H1 (cell line): Measurements from ENCODE around the gene PATL2. TPM values are rescaled to one million over a fixed set of nuclear protein-coding genes. Genes with fewer than 3 reads are reported as not detected.

Source experiments
- CTCF ChIA-PET: fragments of 300-600 bp; sonication (Branson Sonifier 250); formaldehyde crosslinking; loops from one replicate; lab custom pipeline; 2021; ENCODE audit not compliant: partially characterized antibody; lab: Charles Lee
- POLR2A ChIA-PET: fragments of 300-600 bp; sonication (Branson Sonifier 250); formaldehyde crosslinking; loops from one replicate; lab custom pipeline; 2021; ENCODE audit warnings: inconsistent platforms; ENCODE audit not compliant: partially characterized antibody; lab: Charles Lee
- DNase-seq, 2 experiments: peaks; one replicate each; pipeline versions ENCODE4 v3.0.0 to v3.0.0-alpha.2; 2010 to 2022; ENCODE audit warnings: low spot score in 2 of 2, low read depth in 1 of 2, mixed read lengths in 1 of 2
- FAIRE-seq: peaks from 2 replicates; lab custom pipeline; 2011; peaks lifted over from hg19 to GRCh38; lab: Jason Lieb, UNC
- H2AFZ ChIP-seq: 2 replicates; pipeline ENCODE4 v1.8.1; 2012; ENCODE audit warnings: low read length, inconsistent platforms
- H2AK5ac ChIP-seq: 2 replicates; pipeline ENCODE4 v1.6.1; 2013; ENCODE audit warnings: low read depth, low read length
- H2BK120ac ChIP-seq: replicated peaks from 2 replicates; pipeline ENCODE3; 2013; ENCODE audit warnings: low read depth, low read length, inconsistent platforms
- H2BK12ac ChIP-seq: 2 replicates; pipeline ENCODE4 v1.6.1; 2013; ENCODE audit warnings: low read depth, low read length
- H2BK15ac ChIP-seq: 2 replicates; pipeline ENCODE4 v1.6.1; 2013; ENCODE audit warnings: low read length
- H2BK20ac ChIP-seq: 2 replicates; pipeline ENCODE4 v1.6.1; 2013; ENCODE audit warnings: low read length
- H2BK5ac ChIP-seq: 2 replicates; pipeline ENCODE4 v1.6.1; 2013; ENCODE audit warnings: low read depth, low read length
- H3K14ac ChIP-seq: 2 replicates; pipeline ENCODE4 v1.6.1; 2013; ENCODE audit warnings: inconsistent platforms; ENCODE audit not compliant: insufficient read length
- H3K18ac ChIP-seq: 2 replicates; pipeline ENCODE4 v1.6.1; 2013; ENCODE audit warnings: low read length; ENCODE audit errors: extremely low read depth
- H3K23ac ChIP-seq: 2 replicates; pipeline ENCODE4 v1.6.1; 2013; ENCODE audit warnings: inconsistent platforms; ENCODE audit not compliant: insufficient read length
- H3K23me2 ChIP-seq: 2 replicates; pipeline ENCODE4 v1.6.1; 2013; ENCODE audit warnings: low read depth, low read length
- H3K27ac ChIP-seq: 2 replicates; pipeline ENCODE4 v1.6.1; 2011; ENCODE audit warnings: low read depth, low read length, inconsistent platforms
- H3K27me3 ChIP-seq, 4 experiments: replicated peaks in 1 of 4; 1 replicate in 1 of 4; 2 replicates in 3 of 4; pipeline versions ENCODE4 v1.6.1 to v1.8.1; 2011 to 2013; ENCODE audit warnings: low read length in 3 of 4, mild to moderate bottlenecking in 3 of 4, inconsistent platforms in 2 of 4, mixed read lengths in 2 of 4, moderate library complexity in 1 of 4; ENCODE audit not compliant: control insufficient read depth in 3 of 4, insufficient read depth in 3 of 4; ENCODE audit errors: extremely low read depth in 1 of 4
- H3K36me3 ChIP-seq, 4 experiments: 2 replicates each; pipeline versions ENCODE4 v1.6.1 to v1.8.1; 2011 to 2013; ENCODE audit warnings: mild to moderate bottlenecking in 4 of 4, low read length in 3 of 4, moderate library complexity in 2 of 4, control low read depth in 1 of 4, inconsistent platforms in 1 of 4; ENCODE audit not compliant: insufficient read depth in 4 of 4, control insufficient read depth in 2 of 4
- H3K4ac ChIP-seq: replicated peaks from 2 replicates; pipeline ENCODE3; 2013; ENCODE audit warnings: low read length, low read depth, mixed read lengths, inconsistent platforms; ENCODE audit not compliant: insufficient read length
- H3K4me1 ChIP-seq, 4 experiments: replicated peaks in 1 of 4; 1 replicate in 1 of 4; 2 replicates in 3 of 4; pipeline versions ENCODE4 v1.6.1 to v1.8.1; 2011 to 2013; ENCODE audit warnings: low read length in 3 of 4, inconsistent platforms in 2 of 4, mixed read lengths in 1 of 4; ENCODE audit not compliant: insufficient read depth in 4 of 4, control insufficient read depth in 3 of 4
- H3K4me2 ChIP-seq, 2 experiments: 2 replicates each; pipeline versions ENCODE4 v1.6.1 to v1.8.1; 2011 to 2013; ENCODE audit warnings: low read depth in 2 of 2, low read length in 2 of 2, control low read depth in 1 of 2, inconsistent platforms in 1 of 2, mild to moderate bottlenecking in 1 of 2; ENCODE audit not compliant: insufficient read depth in 1 of 2
- H3K4me3 ChIP-seq, 4 experiments: fragments of 200-600, 300-600 bp in 1 of 4; sonication (generic), shearing (Covaris generic), sonication (Bioruptor Twin) in 1 of 4; 2 replicates each; pipeline versions ENCODE4 v1.5.1 to v1.8.1; 2011 to 2016; ENCODE audit warnings: low read length in 4 of 4, low read depth in 3 of 4, control low read depth in 2 of 4, inconsistent platforms in 2 of 4, mild to moderate bottlenecking in 2 of 4, mixed read lengths in 1 of 4, moderate library complexity in 1 of 4; ENCODE audit not compliant: insufficient read depth in 2 of 4; ENCODE audit errors: extremely low read depth in 1 of 4
- H3K56ac ChIP-seq: replicated peaks from 2 replicates; pipeline ENCODE3; 2013; ENCODE audit warnings: low read depth, mild to moderate bottlenecking, mixed read lengths, low read length, inconsistent platforms; ENCODE audit not compliant: insufficient read length
- H3K79me1 ChIP-seq: 2 replicates; pipeline ENCODE4 v1.6.1; 2013; ENCODE audit warnings: low read depth, low read length, control low read depth
- H3K79me2 ChIP-seq, 2 experiments: 2 replicates each; pipeline versions ENCODE4 v1.6.1 to v1.8.1; 2012 to 2013; ENCODE audit warnings: low read length in 2 of 2, mild to moderate bottlenecking in 2 of 2, inconsistent platforms in 1 of 2; ENCODE audit not compliant: insufficient read depth in 2 of 2, control insufficient read depth in 1 of 2
- H3K9ac ChIP-seq, 4 experiments: replicated peaks in 1 of 4; 1 replicate in 1 of 4; 2 replicates in 3 of 4; pipeline versions ENCODE4 v1.6.1 to v1.8.1; 2011 to 2013; ENCODE audit warnings: low read depth in 3 of 4, low read length in 3 of 4, control low read depth in 2 of 4, mild to moderate bottlenecking in 2 of 4, moderate library complexity in 2 of 4, inconsistent platforms in 1 of 4; ENCODE audit errors: extremely low read depth in 1 of 4
- H3K9me3 ChIP-seq, 2 experiments: 2 replicates each; pipeline versions ENCODE4 v1.6.1 to v1.8.1; 2012 to 2013; ENCODE audit warnings: mild to moderate bottlenecking in 2 of 2, moderate library complexity in 2 of 2, control low read depth in 1 of 2, inconsistent platforms in 1 of 2, low read depth in 1 of 2, low read length in 1 of 2, mixed read lengths in 1 of 2; ENCODE audit not compliant: insufficient read depth in 2 of 2
- H4K20me1 ChIP-seq, 2 experiments: replicated peaks in 1 of 2; 2 replicates each; pipeline versions ENCODE3 to v1.8.1; 2011 to 2013; ENCODE audit warnings: inconsistent platforms in 2 of 2, low read length in 2 of 2, mild to moderate bottlenecking in 1 of 2; ENCODE audit not compliant: insufficient read depth in 2 of 2, control insufficient read depth in 1 of 2
- H4K5ac ChIP-seq: 2 replicates; pipeline ENCODE4 v1.6.1; 2013; ENCODE audit warnings: low read length, low read depth, mixed read lengths, inconsistent platforms; ENCODE audit not compliant: insufficient read length
- H4K8ac ChIP-seq: 2 replicates; pipeline ENCODE4 v1.8.0; 2013; ENCODE audit warnings: mild to moderate bottlenecking, moderate library complexity, low read length, inconsistent platforms; ENCODE audit not compliant: insufficient read depth; ENCODE audit errors: extremely low read depth
- H4K91ac ChIP-seq: replicated peaks from 2 replicates; pipeline ENCODE3; 2013; ENCODE audit warnings: low read length, mixed read lengths, inconsistent platforms; ENCODE audit not compliant: insufficient read length
- POU5F1 ChIP-seq: IDR thresholded peaks from 2 replicates; pipeline ENCODE4 v1.6.1; 2011; ENCODE audit warnings: low read depth, mild to moderate bottlenecking, low read length, moderate library complexity
- RBBP5 ChIP-seq: IDR thresholded peaks from 2 replicates; pipeline ENCODE4 v1.7.1; 2012; ENCODE audit warnings: low read depth, mild to moderate bottlenecking, inconsistent platforms, low read length, moderate library complexity, borderline replicate concordance
- RNF2 ChIP-seq: fragments of 200-900, 300-1000 bp; sonication (generic); IDR thresholded peaks from 2 replicates; pipeline ENCODE4 v1.7.1; 2016; ENCODE audit warnings: borderline replicate concordance, low read depth, mild to moderate bottlenecking, antibody characterized with exemption, low read length; ENCODE audit not compliant: poor library complexity, severe bottlenecking; ENCODE audit errors: missing control alignments
- WGBS, 2 experiments: shearing (Covaris generic) in 1 of 2; methylation state at CpG; one replicate each; pipeline versions ENCODE4 v1.1.6 to v1.1.7; 2013 to 2015; ENCODE audit warnings: low lambda C conversion rate in 2 of 2, mixed read lengths in 2 of 2, inconsistent platforms in 1 of 2, low coverage in 1 of 2, missing lambda C conversion rate in 1 of 2; ENCODE audit not compliant: insufficient replicate concordance in 2 of 2, insufficient coverage in 1 of 2, insufficient read length in 1 of 2; ENCODE audit errors: extremely low coverage in 1 of 2, missing lambda C conversion rate in 1 of 2; 5-methylcytosine and 5-hydroxymethylcytosine counted together
- polyA plus RNA-seq, 7 experiments: library from polyadenylated mRNA; depleted of rRNA in 3 of 7; stranded (reverse) in 5 of 7; unstranded in 2 of 7; fragments of >200 nt in 5 of 7; fragments of 200-250 nt in 2 of 7; gene quantifications; 1 replicate in 5 of 7; 2 replicates in 1 of 7; 4 replicates in 1 of 7; pipeline versions ENCODE4 v1.2.1 to v1.2.3, GENCODE V29; 2011 to 2013; ENCODE audit warnings: missing spikeins in 2 of 7, mixed read lengths in 2 of 7
- total RNA-seq: library from RNA; stranded (reverse); fragmentation: NEBNext Ultra II Directional; extraction: Animal tissue kit (Norgen Biotek cat#: 25700); gene quantifications from 2 replicates; pipeline ENCODE4 v1.2.1, GENCODE V29; 2021

PATL2 gene
- total and polyA plus RNA-seq, 2 of the 8 experiments (the other 6 are each of a cell fraction or from before 2014, with no cell fraction given): 0.65 to 1.3 TPM

DNA sequence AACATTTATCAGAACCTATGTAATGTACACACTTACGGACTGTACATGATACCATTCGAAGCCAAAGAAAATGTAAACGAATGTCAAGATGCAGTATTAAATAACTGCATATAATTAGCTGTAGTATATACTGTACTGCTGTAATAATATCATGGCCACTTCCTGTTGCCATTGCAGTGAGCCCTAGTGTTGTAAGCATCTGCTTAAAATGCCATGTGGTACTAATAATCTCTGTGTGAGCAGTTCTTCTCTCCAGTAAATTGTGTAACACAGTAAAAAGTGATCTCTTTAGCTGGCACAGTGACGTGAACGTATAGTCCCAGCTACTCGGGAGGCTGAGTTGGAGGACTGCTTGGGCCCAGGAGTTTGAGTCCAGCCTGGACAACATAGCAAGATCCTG is 56.3 kb downstream of the PATL2 start:
- Histone ChIP-seq H3K18ac (no peak overlapping the region), H3K79me2 (no peaks in the 10 kb centered on the region), H4K20me1 (no peaks in the 10 kb centered on the region), H2BK20ac (no peak overlapping the region), H2BK15ac (no peak overlapping the region), H2AFZ (no peak overlapping the region), H3K4ac (no peak overlapping the region), H3K79me1 (no peaks in the 10 kb centered on the region), H4K8ac (no peak overlapping the region), H3K56ac (no peak overlapping the region), H2BK5ac (no peak overlapping the region), H3K9me3 (no peaks in the 10 kb centered on the region), H3K23ac (no peak overlapping the region), H3K27ac (no peak overlapping the region), H4K91ac (no peak overlapping the region), H3K23me2 (no peaks in the 10 kb centered on the region), H4K5ac (no peak overlapping the region), H3K14ac (no peak overlapping the region), H2AK5ac (no peak overlapping the region), H3K27me3 (no peaks in the 10 kb centered on the region), H3K4me3 (no peak overlapping the region), H3K9ac (no peak overlapping the region), H2BK120ac (no peak overlapping the region), H2BK12ac (no peak overlapping the region), H3K4me2 (no peak overlapping the region), H3K4me1 (no peaks in the 10 kb centered on the region), H3K36me3 (peaks cover 2 to 47% (median 28%) of the 10 kb centered on the region in 4 experiments; a peak in 7 of 8 replicates)
- WGBS, 2 experiments: 94% methylated on average over 6 of the region's 6 CpGs; no CpG with 5 or more reads in 1 of the 2 experiments
- DNase-seq (no peak), FAIRE-seq (no peak)
- CTCF ChIA-PET: interaction anchor here (1.0 to 1.6 kb wide), 2 partner anchors 12 to 76 kb away, joined by 3 to 4 read pairs; no protein-coding TSS in a partner anchor
- POLR2A ChIA-PET: no interaction called here
- TF ChIP-seq RBBP5: no peak
- no peak for TF ChIP-seq RNF2
- TF ChIP-seq POU5F1: no peak
